SU-DHL-6 (cell line): ENCODE measurements around the gene SKIC8.

ENCODE experiments used
- H2AFZ ChIP-seq: fragments of 200-600 bp; sonication (generic); 2 replicates; pipeline ENCODE4 v1.6.1; 2014; ENCODE audit warnings: low read depth, mild to moderate bottlenecking, moderate library complexity, mixed read lengths, antibody characterized with exemption, low read length; ENCODE audit not compliant: severe bottlenecking
- H3F3A ChIP-seq: fragments of 200-600 bp; shearing (Covaris generic); 2 replicates; pipeline ENCODE4 v1.6.0; 2016; ENCODE audit warnings: antibody characterized with exemption, mild to moderate bottlenecking; ENCODE audit not compliant: insufficient read depth
- H3K27ac ChIP-seq: fragments of 200-600 bp; sonication (generic); 2 replicates; pipeline ENCODE4 v1.5.1; 2016; ENCODE audit warnings: low read depth, mild to moderate bottlenecking, low read length, moderate library complexity, mixed read lengths
- H3K27me3 ChIP-seq: fragments of 200-600 bp; sonication (generic), shearing (Covaris generic); 2 replicates; pipeline ENCODE4 v1.6.0; 2014; ENCODE audit warnings: mild to moderate bottlenecking, low read length
- H3K36me3 ChIP-seq: fragments of 200-600 bp; sonication (generic); 2 replicates; pipeline ENCODE4 v1.6.1; 2014; ENCODE audit warnings: mild to moderate bottlenecking, low read length, mixed read lengths
- H3K4me2 ChIP-seq: fragments of 300-600, 200-600 bp; shearing (Covaris generic), sonication (generic); 2 replicates; pipeline ENCODE4 v1.6.0; 2014; ENCODE audit warnings: low read length, low read depth, mild to moderate bottlenecking; ENCODE audit not compliant: poor library complexity, severe bottlenecking
- H3K4me3 ChIP-seq: fragments of 200-600 bp; sonication (generic); 2 replicates; pipeline ENCODE4 v1.5.1; 2014; ENCODE audit warnings: antibody characterized with exemption, low read length, mild to moderate bottlenecking, mixed read lengths; ENCODE audit not compliant: insufficient read depth, poor library complexity, severe bottlenecking
- H3K79me2 ChIP-seq: fragments of 200-600 bp; sonication (generic); 2 replicates; pipeline ENCODE4 v1.6.1; 2014; ENCODE audit warnings: mild to moderate bottlenecking, low read length, moderate library complexity; ENCODE audit not compliant: insufficient read depth
- H3K9ac ChIP-seq: fragments of 200-600 bp; sonication (generic); 2 replicates; pipeline ENCODE4 v1.7.0; 2014; ENCODE audit warnings: mild to moderate bottlenecking, low read length
- H3K9me2 ChIP-seq: fragments of 200-600 bp; sonication (generic); replicated peaks from 2 replicates; pipeline ENCODE4 v1.6.1; 2014; ENCODE audit warnings: low read length; ENCODE audit not compliant: insufficient read depth
- H3K9me3 ChIP-seq: fragments of 200-600 bp; sonication (generic); 2 replicates; pipeline ENCODE4 v1.6.1; 2014; ENCODE audit warnings: low read length, mixed read lengths; ENCODE audit not compliant: insufficient read depth
- H4K20me1 ChIP-seq: fragments of 200-600 bp; sonication (generic); 2 replicates; pipeline ENCODE4 v1.6.1; 2014; ENCODE audit warnings: low read depth, mild to moderate bottlenecking, antibody characterized with exemption, low read length, moderate library complexity, mixed read lengths
- CTCF ChIP-seq: fragments of 200-600 bp; sonication (generic); IDR thresholded peaks from one replicate; pipeline ENCODE4 v1.5.1; 2017; ENCODE audit warnings: antibody characterized with exemption, mild to moderate bottlenecking, low read length, moderate library complexity; ENCODE audit not compliant: insufficient read depth, poor library complexity, severe bottlenecking
- EZH2phosphoT487 ChIP-seq: fragments of 200-600 bp; sonication (generic), shearing (Covaris generic); conservative IDR thresholded peaks from 2 replicates; pipeline ENCODE4 v1.6.1; 2018; ENCODE audit warnings: mild to moderate bottlenecking, antibody characterized with exemption, low read length, moderate library complexity, mixed read lengths

Gene SKIC8

GRCh38 chr15:78301326-78301725, 1.9 kb upstream of the SKIC8 start:
- Histone ChIP-seq H3F3A (no peaks in the 10 kb centered on the region), H4K20me1 (no peaks in the 10 kb centered on the region), H3K9me3 (no peaks in the 10 kb centered on the region), H3K27me3 (no peaks in the 10 kb centered on the region), H3K36me3 (no peaks in the 10 kb centered on the region), H3K4me2 (no peak overlapping the region), H2AFZ (no peak overlapping the region), H3K27ac (no peak overlapping the region), H3K9ac (no peak overlapping the region), H3K79me2 (peaks cover 26% of the 10 kb centered on the region), H3K4me3 (no peak overlapping the region), H3K9me2 (no peaks in the 10 kb centered on the region)
- TF ChIP-seq CTCF, result no peak
- TF ChIP-seq EZH2phosphoT487, result no peak

GRCh38 chr15:78292219-78292618, 7.2 kb downstream of the SKIC8 start:
- Histone ChIP-seq H4K20me1 (no peaks in the 10 kb centered on the region), H3K9me3 (no peaks in the 10 kb centered on the region), H3K4me2 (no peak overlapping the region), H3K27ac (no peak overlapping the region), H3K9me2 (no peaks in the 10 kb centered on the region), H3K79me2 (peaks cover 8% of the 10 kb centered on the region), H3K4me3 (no peak overlapping the region), H2AFZ (no peak overlapping the region), H3K36me3 (no peaks in the 10 kb centered on the region), H3F3A (no peaks in the 10 kb centered on the region), H3K27me3 (no peaks in the 10 kb centered on the region), H3K9ac (no peak overlapping the region)
- TF ChIP-seq EZH2phosphoT487 (no peak), CTCF (no peak)

- Histone ChIP-seq H3F3A (no peaks in the 10 kb centered on the region), H3K79me2 (0 out of 2 replicates have a peak, but pooled peaks cover 2% of the 10 kb centered on the region), H3K9ac (no peak overlapping the region), H3K4me3 (no peak overlapping the region), H3K36me3 (no peaks in the 10 kb centered on the region), H3K9me3 (no peaks in the 10 kb centered on the region), H3K27me3 (no peaks in the 10 kb centered on the region), H2AFZ (no peak overlapping the region), H4K20me1 (no peaks in the 10 kb centered on the region), H3K27ac (no peak overlapping the region), H3K4me2 (no peak overlapping the region), H3K9me2 (no peaks in the 10 kb centered on the region)
- TF ChIP-seq CTCF (no peak), EZH2phosphoT487 (no peak)
Measured at GRCh38 chr15:78291698-78292097, 7.7 kb downstream of the SKIC8 start.
